Sciatic nerve (tissue), 2 donors: Measurements from ENCODE around the gene CAPSL. TPM values are rescaled to one million over a fixed set of nuclear protein-coding genes. Genes with fewer than 3 reads are reported as not detected.
"Not testable (repeated sequence)": the region's sequence is repeated elsewhere in the genome, so short reads cannot be mapped to it uniquely, and the experiment has no call there.

Experiments used
- ATAC-seq: fragments of 200-7000 bp; cut with Tn5 transposase; one replicate; pipeline ENCODE4 v1.9.1; 2020; ENCODE audit warnings: mild to moderate bottlenecking, moderate library complexity
- DNase-seq: peaks from one replicate; pipeline ENCODE4 v3.0.0-alpha.2; 2020; ENCODE audit warnings: low spot score
- intact Hi-C: fragments of 100-400 bp; cut with DNase I; formaldehyde crosslinking; loops from one replicate; pipeline ENCODE4 v1.14.2; 2022
- total RNA-seq: library from RNA; stranded (reverse); fragmentation: NEBNext Ultra II Directional; extraction: Animal tissue kit (Norgen Biotek cat#: 25700); gene quantifications from one replicate; pipeline ENCODE4 v1.2.1, GENCODE V29; 2021
- donor health status: DM: no; HTN: no; CAD: no.
- donor health status: DM: no; HTN: no; CAD: no.

CAPSL gene
- total RNA-seq, 1 donor from 2014 or later: not detected

- DNase-seq (no peak), ATAC-seq (no peak)
- intact Hi-C loops: no loop called here
Observed at GRCh38 chr5:35881758-35882157, 56.7 kb downstream of the CAPSL start.

GRCh38 chr5:35880156-35880555, 58.3 kb downstream of the CAPSL start:
- ATAC-seq: no peak
- no peak for DNase-seq
- intact Hi-C loops: no loop called here

DNA sequence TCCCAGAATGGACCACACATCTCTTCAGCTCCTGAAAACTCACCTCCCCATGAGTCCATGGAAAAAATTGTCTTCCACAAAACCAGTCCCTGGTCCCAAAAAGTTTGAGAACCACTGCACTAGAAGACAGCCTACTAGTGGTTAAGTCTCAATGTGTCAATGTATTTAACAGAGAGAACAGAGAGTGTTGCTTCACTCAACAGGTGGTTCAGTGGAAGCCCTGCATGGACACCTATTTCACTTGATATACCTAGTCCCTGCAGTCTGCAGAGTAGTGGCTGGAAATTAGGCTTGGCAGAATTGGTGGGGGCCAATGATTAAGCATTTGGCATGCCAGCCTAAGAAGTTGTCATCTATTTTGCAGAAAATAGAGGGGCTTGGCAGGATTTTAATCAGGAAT, 58.8 kb downstream of the CAPSL start:
- intact Hi-C loops: no loop called here
- no peak for DNase-seq
- ATAC-seq: no peak

- DNase-seq (no peak), ATAC-seq (no peak)
- intact Hi-C loops: no loop called here
Observed at GRCh38 chr5:35879096-35879495, 59.3 kb downstream of the CAPSL start.

DNA sequence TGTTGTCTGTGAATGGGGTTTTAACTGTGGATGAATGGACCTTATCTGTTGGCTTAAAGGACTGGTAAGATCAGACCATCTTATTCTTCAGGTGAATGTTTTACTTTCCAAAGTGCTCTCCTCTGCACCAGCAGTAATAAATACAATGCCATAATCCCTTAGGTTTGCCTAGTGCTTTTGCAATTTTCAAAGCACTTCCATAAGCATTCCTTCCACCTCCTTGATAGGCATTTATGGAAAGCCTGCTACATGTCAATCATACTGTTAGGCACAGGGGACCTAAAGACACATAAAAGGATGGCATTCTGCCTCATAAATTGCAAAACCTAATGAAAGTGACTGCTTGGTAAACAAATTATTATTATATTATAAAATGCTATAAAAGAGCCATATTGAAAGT, 60.3 kb downstream of the CAPSL start:
- DNase-seq (no peak), ATAC-seq (no peak)
- intact Hi-C loops: no loop called here

DNA sequence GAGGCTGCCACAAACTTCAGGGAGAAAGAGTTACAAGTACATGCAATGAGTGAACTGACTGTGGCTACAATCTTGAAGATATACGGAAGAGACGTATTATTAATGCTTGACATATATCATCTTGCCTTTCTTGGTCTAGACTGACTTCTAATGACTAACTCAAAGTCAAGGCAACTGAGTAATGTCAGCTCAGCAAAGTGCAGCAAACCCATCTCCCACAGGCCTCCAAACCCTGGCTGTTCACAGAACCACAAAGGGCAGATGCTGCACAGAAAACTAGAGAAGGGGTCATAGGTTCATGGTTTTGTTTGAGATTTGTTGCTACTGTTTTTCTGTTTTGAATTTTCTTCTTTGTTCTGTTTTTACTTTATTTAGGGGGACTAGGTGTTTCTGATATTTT, 60.8 kb downstream of the CAPSL start:
- DNase-seq (no peak), ATAC-seq (no peak)
- intact Hi-C loops: no loop called here

DNA sequence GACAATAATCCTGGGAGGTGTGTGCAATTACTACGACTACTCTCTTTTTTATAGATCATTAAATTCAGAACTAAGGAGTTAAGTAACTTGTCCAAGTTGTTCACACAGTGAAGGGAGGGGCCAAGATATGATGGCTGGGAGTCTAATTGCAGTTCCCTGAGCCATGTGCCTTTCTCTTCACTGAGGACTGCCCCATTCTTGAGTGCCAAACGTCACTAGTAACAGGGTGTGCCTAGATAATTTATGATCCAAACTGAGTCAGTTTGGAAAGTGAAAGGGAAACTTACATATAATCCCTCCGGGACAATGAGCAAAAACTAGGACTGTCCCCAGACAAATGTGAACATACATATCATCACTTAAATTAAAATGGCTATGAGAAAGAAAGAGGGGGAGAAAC, 61.5 kb downstream of the CAPSL start:
- intact Hi-C loops: no loop called here
- ATAC-seq: no peak
- no peak for DNase-seq

DNA sequence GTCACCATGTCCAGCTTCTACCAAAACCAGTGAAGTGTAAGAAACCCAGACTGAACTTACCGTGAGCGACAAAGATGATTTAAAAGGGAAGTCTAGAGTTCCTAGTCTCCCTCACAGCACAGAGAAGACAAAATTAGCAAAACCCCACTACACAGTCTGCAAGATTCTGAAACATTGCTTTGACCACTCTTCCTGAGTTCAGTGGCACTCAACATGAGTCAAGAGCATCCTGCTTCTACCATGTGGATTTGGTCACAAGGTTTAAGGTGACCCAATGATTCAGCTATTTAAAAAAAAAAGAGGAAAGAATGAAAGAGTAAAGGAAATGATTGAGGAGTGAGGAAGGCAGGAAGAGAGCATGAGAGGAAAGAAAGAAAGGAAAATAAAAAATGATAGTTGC, 62.0 kb downstream of the CAPSL start:
- intact Hi-C loops: no loop called here
- no peak for ATAC-seq
- DNase-seq: no peak

GRCh38 chr5:35870605-35871004, 67.8 kb downstream of the CAPSL start:
- intact Hi-C loops: no loop called here
- DNase-seq (no peak), ATAC-seq (no peak)

- DNase-seq (no peak), ATAC-seq (no peak)
- intact Hi-C loops: no loop called here
Observed at GRCh38 chr5:35869685-35870277, 68.6 kb downstream of the CAPSL start.

- ATAC-seq: no peak
- DNase-seq: no peak
- intact Hi-C loops: no loop called here
Observed at GRCh38 chr5:35867998-35868397, 70.4 kb downstream of the CAPSL start.

DNA sequence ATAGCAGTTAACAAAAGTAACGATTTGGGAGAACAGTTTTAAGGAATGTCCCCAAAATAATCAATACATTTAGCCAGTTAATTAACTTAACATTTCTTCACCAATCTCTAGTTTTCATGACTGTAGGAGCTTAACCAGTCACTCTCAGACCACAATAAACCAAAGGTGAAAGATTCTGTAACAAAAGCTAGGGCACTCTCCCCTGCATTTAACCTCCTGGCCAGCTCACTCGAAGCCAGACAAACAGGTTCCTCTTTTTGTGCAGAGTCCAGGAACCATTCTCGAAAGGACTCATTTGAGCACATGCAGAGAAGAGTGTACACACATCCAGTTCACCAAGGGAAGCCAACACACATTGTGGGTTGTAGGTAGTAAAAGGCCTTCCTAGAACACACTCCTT, 75.3 kb downstream of the CAPSL start:
- DNase-seq (no peak), ATAC-seq (no peak)
- intact Hi-C loops: no loop called here

DNA sequence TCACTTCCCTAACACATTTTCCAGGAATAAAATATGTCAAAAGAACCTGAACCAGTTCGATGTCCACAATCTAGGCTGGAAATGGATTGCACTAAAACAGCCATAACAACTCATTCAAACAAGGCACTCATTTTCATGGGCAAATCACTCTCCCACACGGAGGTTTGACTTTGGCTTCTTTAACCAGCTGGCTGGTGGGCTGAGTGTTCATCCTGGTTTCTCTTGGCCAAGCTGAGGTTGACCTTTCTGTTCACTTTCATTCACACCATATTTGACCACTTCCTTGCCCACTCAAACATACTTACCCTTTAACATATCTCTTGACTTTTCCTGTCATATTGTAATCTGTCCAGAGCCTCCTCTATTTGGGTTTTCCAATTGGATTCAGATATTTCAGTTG, 76.3 kb downstream of the CAPSL start:
- no peak for ATAC-seq
- DNase-seq: no peak
- intact Hi-C loops: no loop called here

DNA sequence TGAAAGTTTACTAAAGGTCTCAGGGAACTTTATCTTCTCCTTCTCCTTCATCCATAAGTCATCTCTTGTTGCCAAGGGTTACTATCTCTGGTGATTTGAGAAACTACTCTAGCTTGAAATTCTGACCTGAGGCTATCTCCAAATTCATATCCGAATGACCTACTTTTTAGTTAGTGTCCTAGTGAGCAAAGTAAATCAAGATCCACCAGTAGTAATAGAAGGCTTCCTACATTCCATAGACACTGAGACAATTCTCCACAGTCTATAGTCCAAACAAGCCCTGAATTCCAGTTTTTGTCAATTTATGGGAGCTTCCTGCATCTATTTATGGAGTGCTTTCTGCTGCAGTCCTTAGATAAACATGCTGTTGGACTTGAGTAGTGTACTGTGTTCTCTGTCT, 76.7 kb downstream of the CAPSL start:
- DNase-seq: no peak
- intact Hi-C loops: no loop called here
- ATAC-seq: no peak

- no peak for DNase-seq
- ATAC-seq: no peak
- intact Hi-C loops: no loop called here
Observed at GRCh38 chr5:35860686-35861085, 77.7 kb downstream of the CAPSL start.

DNA sequence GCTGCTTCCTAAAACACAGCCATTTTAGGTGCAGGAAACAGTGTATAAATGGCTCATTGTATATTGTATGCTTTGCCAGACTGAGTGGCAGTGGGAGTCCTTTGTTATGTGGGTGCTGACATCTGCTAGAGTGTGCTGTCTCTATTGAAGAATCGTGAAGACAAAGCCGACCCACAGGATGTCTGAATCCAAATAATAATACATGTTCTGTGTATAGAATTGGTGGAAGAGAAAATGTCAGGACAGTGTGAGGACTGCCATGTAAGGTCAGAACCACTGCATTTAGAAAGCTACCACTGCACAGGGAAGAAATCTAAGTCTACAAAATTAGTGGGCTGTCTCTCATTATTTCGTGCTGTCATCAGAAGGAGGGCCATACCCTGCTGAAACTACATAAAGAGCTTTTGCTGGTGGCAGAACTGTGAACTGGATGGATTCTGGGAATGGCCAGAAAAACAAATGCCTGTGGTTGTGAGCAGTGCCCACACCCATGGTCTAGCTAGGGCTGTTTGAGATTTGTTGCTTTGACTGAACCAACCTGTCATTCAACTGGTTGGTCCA, 79.2 kb downstream of the CAPSL start:
- no peak for DNase-seq
- peak; percentile 34 for ATAC-seq
- intact Hi-C loops: no loop called here

DNA sequence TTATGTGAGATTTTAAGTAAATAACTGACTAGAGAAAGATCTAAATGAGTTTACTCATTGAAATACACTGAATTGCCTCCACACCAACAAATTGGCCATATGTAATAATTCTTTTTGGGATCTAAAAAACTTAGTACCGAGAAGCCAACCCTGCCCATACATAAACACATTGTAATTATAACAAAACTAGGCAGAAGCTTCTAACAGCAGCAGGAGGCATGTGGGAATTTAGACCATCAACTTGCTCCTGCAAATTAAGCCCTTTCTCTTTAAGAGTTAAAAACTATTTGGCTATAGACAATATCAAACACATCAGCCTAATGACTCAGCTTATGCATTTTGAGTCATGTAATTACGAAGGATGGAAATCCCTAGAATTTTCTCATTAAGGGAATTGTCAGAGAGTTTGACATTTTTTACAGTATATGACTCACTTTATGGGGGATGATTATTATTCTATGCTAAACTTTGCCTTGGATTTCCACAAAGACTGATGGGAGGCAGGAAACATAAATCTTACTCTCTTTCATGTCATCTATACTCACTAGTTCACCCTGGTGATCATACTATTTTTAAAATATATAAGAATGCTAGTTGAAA, 80.7 kb downstream of the CAPSL start:
- intact Hi-C loops: no loop called here
- DNase-seq (no peak), ATAC-seq (no peak)

- intact Hi-C loops: no loop called here
- DNase-seq: no peak
- peak; percentile 29 for ATAC-seq
Observed at GRCh38 chr5:35856765-35857351, 81.6 kb downstream of the CAPSL start, which contains the start of gene IL7R. Gene IL7R, plus strand, starts transcription at chr5:35856891. Its CDS starts 87 bp downstream, at chr5:35856978.

GRCh38 chr5:35856186-35856764, 82.1 kb downstream of the CAPSL start:
- intact Hi-C loops, ATAC-seq, DNase-seq: not testable (repeated sequence)

GRCh38 chr5:35855187-35855586, 83.2 kb downstream of the CAPSL start:
- no peak for ATAC-seq
- intact Hi-C loops: no loop called here
- no peak for DNase-seq
